IPS-20b (cell line): ENCODE data around the gene TLE7.

ENCODE experiments used
- H3K27ac ChIP-seq: one replicate; pipeline ENCODE4 v1.5.1; 2013; ENCODE audit warnings: low read length
- H3K27me3 ChIP-seq: 2 replicates; pipeline ENCODE4 v1.6.1; 2013; ENCODE audit warnings: mild to moderate bottlenecking, low read length, inconsistent platforms; ENCODE audit not compliant: insufficient read depth
- H3K36me3 ChIP-seq: 2 replicates; pipeline ENCODE4 v1.6.1; 2013; ENCODE audit warnings: low read depth, mild to moderate bottlenecking, inconsistent platforms, low read length, moderate library complexity; ENCODE audit not compliant: insufficient read depth
- H3K4me1 ChIP-seq: 2 replicates; pipeline ENCODE4 v1.6.1; 2013; ENCODE audit warnings: mild to moderate bottlenecking, control low read depth, inconsistent platforms, low read length, moderate library complexity; ENCODE audit not compliant: insufficient read depth
- H3K4me3 ChIP-seq: 2 replicates; pipeline ENCODE4 v1.5.1; 2013; ENCODE audit warnings: mild to moderate bottlenecking, low read length, inconsistent platforms
- H3K9ac ChIP-seq: 2 replicates; pipeline ENCODE4 v1.6.1; 2013; ENCODE audit warnings: low read depth, mild to moderate bottlenecking, inconsistent platforms, low read length, moderate library complexity
- H3K9me3 ChIP-seq: 2 replicates; pipeline ENCODE4 v1.6.1; 2013; ENCODE audit warnings: mild to moderate bottlenecking, low read depth, low read length, inconsistent platforms; ENCODE audit not compliant: insufficient read depth

The TLE7 gene

GRCh38 chr16:71442051-71442440 lies at the start of gene TLE7:
TSS of gene TLE7 (minus strand) at chr16:71442054. CDS start at chr16:71433324, 8,730 bp downstream.
- peaks cover 17% of the 10 kb centered on the region for H3K9me3 ChIP-seq
- no peaks in the 10 kb centered on the region for H3K4me1 ChIP-seq
- no peak within 1 kb of the TSS for H3K9ac ChIP-seq
- H3K27me3 ChIP-seq, result no peaks in the 10 kb centered on the region
- H3K27ac ChIP-seq, result no peak within 1 kb of the TSS
- no peaks in the 10 kb centered on the region for H3K36me3 ChIP-seq
- H3K4me3 ChIP-seq, result no peak within 1 kb of the TSS

GRCh38 chr16:71491054-71491453 lies 49.2 kb upstream of the TLE7 start:
- no peak overlapping the region for H3K4me3 ChIP-seq
- H3K9ac ChIP-seq, result no peak overlapping the region
- no peaks in the 10 kb centered on the region for H3K9me3 ChIP-seq
- H3K4me1 ChIP-seq, result no peaks in the 10 kb centered on the region
- H3K27me3 ChIP-seq, result peaks cover 4% of the 10 kb centered on the region; the same call in 1 of the 2 replicates
- H3K36me3 ChIP-seq, result no peaks in the 10 kb centered on the region
- H3K27ac ChIP-seq, result no peak overlapping the region

GRCh38 chr16:71490361-71490760 lies 48.5 kb upstream of the TLE7 start:
- H3K4me1 ChIP-seq, result no peaks in the 10 kb centered on the region
- H3K27ac ChIP-seq, result no peak overlapping the region
- no peak overlapping the region for H3K4me3 ChIP-seq
- no peaks in the 10 kb centered on the region for H3K9me3 ChIP-seq
- no peaks in the 10 kb centered on the region for H3K36me3 ChIP-seq
- no peak overlapping the region for H3K9ac ChIP-seq
- peaks cover 4% of the 10 kb centered on the region; the same call in 1 of the 2 replicates for H3K27me3 ChIP-seq

- H3K27me3 ChIP-seq, result peaks cover 4% of the 10 kb centered on the region; the same call in 1 of the 2 replicates
- no peaks in the 10 kb centered on the region for H3K36me3 ChIP-seq
- no peak within 1 kb of the TSS for H3K27ac ChIP-seq
- H3K4me1 ChIP-seq, result peaks cover 3% of the 10 kb centered on the region; the same call in 1 of the 2 replicates
- no peak within 1 kb of the TSS for H3K4me3 ChIP-seq
- H3K9me3 ChIP-seq, result no peaks in the 10 kb centered on the region
- H3K9ac ChIP-seq, result no peak within 1 kb of the TSS
These were observed 47.3 kb upstream of the TLE7 start, which contains the start of gene ZNF19 for GRCh38 chr16:71489122-71489521. TSS of gene ZNF19 (minus strand) at chr16:71489324. CDS start at chr16:71482114, 7,210 bp downstream.

GRCh38 chr16:71484006-71484893 lies 42.4 kb upstream of the TLE7 start:
- Histone ChIP-seq H3K9me3 (no peaks in the 10 kb centered on the region), H3K9ac (peak overlapping the region; percentile 89), H3K4me3 (peak overlapping the region; percentile 96), H3K4me1 (peaks cover 3% of the 10 kb centered on the region; the same call in 1 of the 2 replicates), H3K36me3 (no peaks in the 10 kb centered on the region), H3K27me3 (peaks cover 4% of the 10 kb centered on the region; the same call in 1 of the 2 replicates), H3K27ac (peak overlapping the region; percentile 81)

- Histone ChIP-seq H3K4me3 (no peak overlapping the region), H3K9me3 (no peaks in the 10 kb centered on the region), H3K9ac (no peak overlapping the region), H3K27ac (no peak overlapping the region), H3K36me3 (0 out of 2 replicates have a peak, but pooled peaks cover 11% of the 10 kb centered on the region), H3K4me1 (peaks cover 3% of the 10 kb centered on the region; the same call in 1 of the 2 replicates), H3K27me3 (peaks cover 4% of the 10 kb centered on the region; the same call in 1 of the 2 replicates)
These were observed 40.7 kb upstream of the TLE7 start for GRCh38 chr16:71482569-71482968.

GRCh38 chr16:71480956-71481355 lies 39.1 kb upstream of the TLE7 start:
- Histone ChIP-seq H3K27me3 (no peaks in the 10 kb centered on the region), H3K4me3 (no peak overlapping the region), H3K4me1 (peaks cover 3% of the 10 kb centered on the region; the same call in 1 of the 2 replicates), H3K27ac (no peak overlapping the region), H3K9ac (no peak overlapping the region), H3K36me3 (peaks cover 17% of the 10 kb centered on the region), H3K9me3 (no peaks in the 10 kb centered on the region)

- Histone ChIP-seq H3K9me3 (no peaks in the 10 kb centered on the region), H3K9ac (no peak overlapping the region), H3K27me3 (no peaks in the 10 kb centered on the region), H3K4me1 (no peaks in the 10 kb centered on the region), H3K27ac (no peak overlapping the region), H3K36me3 (peaks cover 23% of the 10 kb centered on the region), H3K4me3 (no peak overlapping the region)
These were observed 37.6 kb upstream of the TLE7 start for GRCh38 chr16:71479420-71479819.

- Histone ChIP-seq H3K27me3 (no peaks in the 10 kb centered on the region), H3K36me3 (peaks cover 23% of the 10 kb centered on the region), H3K27ac (no peak overlapping the region), H3K9me3 (no peaks in the 10 kb centered on the region), H3K4me3 (no peak overlapping the region), H3K9ac (no peak overlapping the region), H3K4me1 (no peaks in the 10 kb centered on the region)
These were observed 34.7 kb upstream of the TLE7 start for GRCh38 chr16:71476457-71477124.

GRCh38 chr16:71474864-71475263 lies 33.0 kb upstream of the TLE7 start:
- Histone ChIP-seq H3K27ac (no peak overlapping the region), H3K4me1 (no peaks in the 10 kb centered on the region), H3K9ac (no peak overlapping the region), H3K4me3 (no peak overlapping the region), H3K27me3 (no peaks in the 10 kb centered on the region), H3K36me3 (peaks cover 23% of the 10 kb centered on the region), H3K9me3 (no peaks in the 10 kb centered on the region)

GRCh38 chr16:71473891-71474290 lies 32.0 kb upstream of the TLE7 start:
- H3K27ac ChIP-seq, result no peak overlapping the region
- H3K27me3 ChIP-seq, result no peaks in the 10 kb centered on the region
- H3K36me3 ChIP-seq, result peaks cover 23% of the 10 kb centered on the region
- no peaks in the 10 kb centered on the region for H3K9me3 ChIP-seq
- no peak overlapping the region for H3K9ac ChIP-seq
- no peak overlapping the region for H3K4me3 ChIP-seq
- no peaks in the 10 kb centered on the region for H3K4me1 ChIP-seq
